KMS-11 (cell line): ENCODE data around the gene SIRPA.

Experiments
- H2AFZ ChIP-seq: fragments of 200-600 bp; sonication (generic); 2 replicates; pipeline ENCODE4 v1.6.1; 2016; ENCODE audit warnings: antibody characterized with exemption, mixed run types, low read depth
- H3K27ac ChIP-seq: fragments of 200-600 bp; sonication (generic); 2 replicates; pipeline ENCODE4 v1.6.1; 2016; ENCODE audit warnings: mild to moderate bottlenecking, mixed run types
- H3K27me3 ChIP-seq: fragments of 200-600 bp; sonication (generic); 2 replicates; pipeline ENCODE4 v1.6.1; 2017; ENCODE audit warnings: mild to moderate bottlenecking, low read depth, mixed run types, moderate library complexity; ENCODE audit not compliant: insufficient read depth
- H3K36me3 ChIP-seq: fragments of 200-600 bp; sonication (generic); 2 replicates; pipeline ENCODE4 v1.6.1; 2017; ENCODE audit warnings: mild to moderate bottlenecking, mixed run types; ENCODE audit not compliant: insufficient read depth
- H3K4me1 ChIP-seq: fragments of 200-600 bp; sonication (generic); 2 replicates; pipeline ENCODE4 v1.6.1; 2016; ENCODE audit warnings: mild to moderate bottlenecking, low read depth, mixed run types; ENCODE audit not compliant: poor library complexity, severe bottlenecking
- H3K4me2 ChIP-seq: fragments of 200-600 bp; sonication (generic); 2 replicates; pipeline ENCODE4 v1.7.0; 2016; ENCODE audit warnings: mild to moderate bottlenecking, mixed run types
- H3K4me3 ChIP-seq: fragments of 200-600 bp; sonication (generic); IDR thresholded peaks from 2 replicates; pipeline ENCODE4 v1.6.1; 2017; ENCODE audit warnings: low read depth, low read length, mixed read lengths; ENCODE audit not compliant: insufficient read depth
- H3K79me2 ChIP-seq: fragments of 200-600 bp; sonication (generic); 2 replicates; pipeline ENCODE4 v1.6.1; 2016; ENCODE audit warnings: low read depth, mixed run types; ENCODE audit not compliant: insufficient read depth
- H3K9ac ChIP-seq: fragments of 200-600 bp; sonication (generic); 2 replicates; pipeline ENCODE4 v1.6.1; 2016; ENCODE audit warnings: mild to moderate bottlenecking, mixed run types
- H4K20me1 ChIP-seq: fragments of 200-600 bp; sonication (generic); 2 replicates; pipeline ENCODE4 v1.6.1; 2016; ENCODE audit warnings: mild to moderate bottlenecking, mixed run types; ENCODE audit not compliant: insufficient read depth
- TF ChIP-seq, protein P1 (sequence below): fragments of 200-600 bp; sonication (generic); conservative IDR thresholded peaks from 2 replicates; pipeline ENCODE4 v1.6.1; 2017; ENCODE audit warnings: low read depth, mild to moderate bottlenecking, antibody characterized with exemption, low read length, moderate library complexity, mixed read lengths

SIRPA gene

DNA sequence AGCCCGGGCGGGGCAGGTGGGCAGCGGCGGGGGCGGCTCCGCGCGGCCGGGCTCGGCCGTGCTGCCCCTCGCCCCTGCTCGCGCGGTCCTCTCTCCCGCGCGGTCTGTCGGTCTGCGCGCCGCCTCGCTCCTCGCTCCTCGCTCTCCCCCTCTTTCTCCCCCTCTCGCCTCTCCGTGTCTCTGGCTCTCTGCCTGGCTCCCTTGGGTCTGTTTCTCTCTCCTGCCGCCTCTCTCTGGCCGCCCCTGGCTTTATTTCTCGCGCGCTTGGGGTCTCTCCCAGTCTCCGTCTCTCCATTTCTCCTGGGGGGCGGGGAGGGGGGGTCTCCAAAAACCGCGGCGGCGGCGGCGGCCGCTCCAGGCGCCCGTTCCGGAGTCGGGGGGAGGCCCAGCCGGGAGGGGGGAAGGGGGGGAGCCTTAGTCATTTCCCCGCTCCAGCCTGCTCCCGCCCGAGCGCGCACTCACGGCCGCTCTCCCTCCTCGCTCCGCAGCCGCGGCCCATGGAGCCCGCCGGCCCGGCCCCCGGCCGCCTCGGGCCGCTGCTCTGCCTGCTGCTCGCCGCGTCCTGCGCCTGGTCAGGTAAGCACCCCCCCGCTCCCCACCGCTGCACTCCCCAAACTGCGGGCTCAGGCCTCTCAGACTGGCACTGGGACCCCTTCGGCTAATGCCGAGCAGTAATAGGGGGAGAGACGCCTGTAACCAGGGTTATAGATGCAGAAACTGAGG, at the start of gene SIRPA:
TSS of gene SIRPA (plus strand) at position 457 of the 723 bp plus-strand sequence. CDS start at position 498, 41 bp downstream.
- Histone ChIP-seq H3K27me3 (no peaks in the 10 kb centered on the region), H4K20me1 (no peaks in the 10 kb centered on the region), H3K27ac (no peak within 1 kb of the TSS), H3K4me2 (no peak within 1 kb of the TSS), H3K9ac (no peak within 1 kb of the TSS), H3K4me1 (no peaks in the 10 kb centered on the region), H2AFZ (no peak within 1 kb of the TSS; the same call in 1 of the 2 replicates), H3K36me3 (no peaks in the 10 kb centered on the region), H3K4me3 (no peak within 1 kb of the TSS), H3K79me2 (no peaks in the 10 kb centered on the region)
- TF ChIP-seq, protein P1, sequence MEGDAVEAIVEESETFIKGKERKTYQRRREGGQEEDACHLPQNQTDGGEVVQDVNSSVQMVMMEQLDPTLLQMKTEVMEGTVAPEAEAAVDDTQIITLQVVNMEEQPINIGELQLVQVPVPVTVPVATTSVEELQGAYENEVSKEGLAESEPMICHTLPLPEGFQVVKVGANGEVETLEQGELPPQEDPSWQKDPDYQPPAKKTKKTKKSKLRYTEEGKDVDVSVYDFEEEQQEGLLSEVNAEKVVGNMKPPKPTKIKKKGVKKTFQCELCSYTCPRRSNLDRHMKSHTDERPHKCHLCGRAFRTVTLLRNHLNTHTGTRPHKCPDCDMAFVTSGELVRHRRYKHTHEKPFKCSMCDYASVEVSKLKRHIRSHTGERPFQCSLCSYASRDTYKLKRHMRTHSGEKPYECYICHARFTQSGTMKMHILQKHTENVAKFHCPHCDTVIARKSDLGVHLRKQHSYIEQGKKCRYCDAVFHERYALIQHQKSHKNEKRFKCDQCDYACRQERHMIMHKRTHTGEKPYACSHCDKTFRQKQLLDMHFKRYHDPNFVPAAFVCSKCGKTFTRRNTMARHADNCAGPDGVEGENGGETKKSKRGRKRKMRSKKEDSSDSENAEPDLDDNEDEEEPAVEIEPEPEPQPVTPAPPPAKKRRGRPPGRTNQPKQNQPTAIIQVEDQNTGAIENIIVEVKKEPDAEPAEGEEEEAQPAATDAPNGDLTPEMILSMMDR, result no peak

DNA sequence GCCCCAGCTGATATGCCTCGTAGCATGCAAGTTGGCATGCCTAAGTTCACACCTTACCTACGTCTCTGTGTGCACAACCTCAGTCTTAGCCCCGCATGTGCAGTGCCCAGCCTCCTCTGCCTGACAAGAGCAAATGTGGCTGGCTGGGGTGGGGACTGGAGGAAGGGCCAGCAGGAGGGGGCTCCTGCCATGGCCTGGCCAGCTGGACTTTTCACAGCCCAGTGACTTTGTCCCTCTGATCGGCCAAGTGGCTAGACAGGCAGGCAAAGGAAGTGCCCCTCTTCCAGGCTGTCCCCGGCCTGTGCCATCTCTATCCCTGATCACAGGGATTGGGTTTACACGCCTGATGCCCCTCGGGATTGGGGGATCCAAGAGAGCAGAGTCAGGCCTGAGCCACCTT, 49.5 kb upstream of the SIRPA start:
- H3K36me3 ChIP-seq, result no peaks in the 10 kb centered on the region
- no peak overlapping the region for H3K4me3 ChIP-seq
- H3K4me2 ChIP-seq, result no peak overlapping the region
- H3K27ac ChIP-seq, result no peak overlapping the region; the same call in 1 of the 2 replicates
- TF ChIP-seq, protein P1, result no peak
- H3K9ac ChIP-seq, result no peak overlapping the region
- peaks cover 16% of the 10 kb centered on the region for H3K4me1 ChIP-seq
- H2AFZ ChIP-seq, result no peak overlapping the region
- no peaks in the 10 kb centered on the region for H3K27me3 ChIP-seq
- no peaks in the 10 kb centered on the region for H4K20me1 ChIP-seq
- H3K79me2 ChIP-seq, result no peaks in the 10 kb centered on the region

DNA sequence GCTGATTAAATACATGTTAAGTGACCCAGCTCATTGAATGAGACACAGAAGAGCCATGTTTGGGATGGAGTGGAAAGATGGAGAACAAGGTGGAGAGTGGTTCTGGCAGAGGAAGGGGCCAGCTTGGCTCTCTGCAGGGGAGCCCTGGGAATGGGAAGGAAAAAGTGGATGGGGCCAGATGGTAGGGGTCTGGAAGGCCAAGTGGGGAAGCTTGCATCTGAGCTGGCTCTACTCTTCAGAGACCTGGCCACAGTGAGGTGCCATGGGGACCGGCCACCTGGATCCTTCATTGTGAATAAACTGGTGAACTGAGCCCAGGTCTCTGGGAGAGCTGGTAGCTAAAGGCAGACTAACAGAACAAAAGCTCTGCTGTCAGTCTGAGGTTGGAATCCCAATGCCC, 48.9 kb upstream of the SIRPA start:
- TF ChIP-seq, protein P1, result no peak
- peaks cover 16% of the 10 kb centered on the region for H3K4me1 ChIP-seq

DNA sequence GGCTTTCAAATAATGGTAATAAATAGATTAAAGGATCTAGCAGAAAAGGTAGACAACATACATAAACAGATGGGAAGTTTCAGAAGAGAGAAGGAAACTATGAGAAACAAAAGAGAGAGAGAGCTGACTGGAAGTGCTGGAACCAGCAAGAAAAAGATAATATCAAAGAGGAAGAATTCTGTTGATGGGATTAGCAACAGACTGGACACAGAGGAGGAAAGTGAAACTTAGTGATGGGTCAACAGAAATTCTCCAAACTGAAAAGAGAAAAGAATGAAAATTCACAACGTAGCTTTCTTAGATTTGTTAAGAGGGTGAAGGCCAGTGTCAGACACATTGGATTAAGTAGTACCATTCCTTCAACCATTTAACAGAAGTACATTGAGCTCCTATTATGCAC, 48.3 kb upstream of the SIRPA start:
- Histone ChIP-seq H3K27ac (no peak overlapping the region), H3K36me3 (no peaks in the 10 kb centered on the region), H2AFZ (no peak overlapping the region), H3K27me3 (no peaks in the 10 kb centered on the region), H4K20me1 (no peaks in the 10 kb centered on the region), H3K4me2 (no peak overlapping the region), H3K4me1 (peaks cover 16% of the 10 kb centered on the region), H3K9ac (no peak overlapping the region), H3K4me3 (no peak overlapping the region), H3K79me2 (no peaks in the 10 kb centered on the region)
- TF ChIP-seq, protein P1, result no peak

More for the DNA sequence above, 48.9 kb upstream of the SIRPA start:
- Histone ChIP-seq H3K4me3 (no peak overlapping the region), H3K79me2 (no peaks in the 10 kb centered on the region), H3K4me2 (no peak overlapping the region), H3K27ac (no peak overlapping the region), H3K36me3 (no peaks in the 10 kb centered on the region), H3K27me3 (no peaks in the 10 kb centered on the region), H3K9ac (no peak overlapping the region), H2AFZ (no peak overlapping the region), H4K20me1 (no peaks in the 10 kb centered on the region)
